Neural cell (in vitro differentiated cells): ENCODE results near the gene IGF1. TPM values are rescaled to one million over a fixed set of nuclear protein-coding genes. Genes with fewer than 3 reads are reported as not detected.

Experiments used
- H2AFZ ChIP-seq: fragments of 200-600, 300-800 bp; sonication (generic), shearing (Covaris generic); 2 replicates; pipeline ENCODE4 v1.6.0; 2014; ENCODE audit warnings: low read depth, mild to moderate bottlenecking, antibody characterized with exemption, low read length, moderate library complexity
- H3F3A ChIP-seq: fragments of 200-600 bp; shearing (Covaris generic); 2 replicates; pipeline ENCODE4 v1.6.1; 2016; ENCODE audit warnings: mild to moderate bottlenecking, moderate library complexity, mixed read lengths, antibody characterized with exemption, low read length; ENCODE audit not compliant: insufficient read depth, poor library complexity, severe bottlenecking
- H3K27ac ChIP-seq: fragments of 200-600, 300-800 bp; sonication (generic), shearing (Covaris generic); 2 replicates; pipeline ENCODE4 v1.5.1; 2014; ENCODE audit warnings: mild to moderate bottlenecking, low read length, moderate library complexity
- H3K27me3 ChIP-seq: fragments of 300-800, 200-600 bp; sonication (generic), shearing (Covaris generic); 2 replicates; pipeline ENCODE4 v1.6.0; 2014; ENCODE audit warnings: mild to moderate bottlenecking, low read depth, low read length, moderate library complexity; ENCODE audit not compliant: insufficient read depth
- H3K36me3 ChIP-seq: fragments of 300-800, 200-600 bp; sonication (generic), shearing (Covaris generic); 2 replicates; pipeline ENCODE4 v1.5.1; 2014; ENCODE audit warnings: mild to moderate bottlenecking, antibody characterized with exemption, low read length, moderate library complexity; ENCODE audit not compliant: insufficient read depth
- H3K4me2 ChIP-seq: fragments of 300-800, 200-600 bp; sonication (generic), shearing (Covaris generic); 2 replicates; pipeline ENCODE4 v1.6.0; 2014; ENCODE audit warnings: mild to moderate bottlenecking, low read length
- H3K4me3 ChIP-seq: fragments of 300-800, 200-600 bp; sonication (generic), shearing (Covaris generic); 2 replicates; pipeline ENCODE4 v1.5.1; 2014; ENCODE audit warnings: mild to moderate bottlenecking, low read length, moderate library complexity
- H3K79me2 ChIP-seq: fragments of 200-600 bp; shearing (Covaris generic); replicated peaks from 2 replicates; pipeline ENCODE4 v1.6.0; 2014; ENCODE audit warnings: mild to moderate bottlenecking, low read length, moderate library complexity; ENCODE audit not compliant: insufficient read depth
- H3K9ac ChIP-seq: fragments of 300-800, 200-600 bp; sonication (generic), shearing (Covaris generic); 2 replicates; pipeline ENCODE4 v1.6.1; 2016; ENCODE audit warnings: mild to moderate bottlenecking, low read length, mixed read lengths
- H3K9me2 ChIP-seq: fragments of 200-600 bp; shearing (Covaris generic); 2 replicates; pipeline ENCODE4 v1.6.1; 2016; ENCODE audit warnings: mild to moderate bottlenecking, low read length, mixed read lengths; ENCODE audit not compliant: insufficient read depth
- H3K9me3 ChIP-seq: fragments of 200-600, 300-800 bp; sonication (generic), shearing (Covaris generic); 2 replicates; pipeline ENCODE4 v1.6.1; 2016; ENCODE audit warnings: mild to moderate bottlenecking, mixed run types, low read length, moderate library complexity, mixed read lengths
- H4K20me1 ChIP-seq: fragments of 200-600 bp; shearing (Covaris generic); 2 replicates; pipeline ENCODE4 v1.6.1; 2016; ENCODE audit warnings: mild to moderate bottlenecking, mixed run types; ENCODE audit not compliant: insufficient read depth
- EP300 ChIP-seq: fragments of 450-650 bp; conservative IDR thresholded peaks from 2 replicates; pipeline ENCODE4 v1.6.1; 2014; ENCODE audit warnings: antibody characterized with exemption, mild to moderate bottlenecking, moderate library complexity; ENCODE audit not compliant: poor library complexity, severe bottlenecking
- EZH2 ChIP-seq: fragments of 200-600, 300-800 bp; shearing (Covaris generic), sonication (generic); IDR thresholded peaks from 2 replicates; pipeline ENCODE4 v1.6.1; 2014; ENCODE audit warnings: antibody characterized with exemption, low read length, borderline replicate concordance, mild to moderate bottlenecking; ENCODE audit not compliant: insufficient read depth, poor library complexity, severe bottlenecking
- MXI1 ChIP-seq: fragments of 450-650 bp; conservative IDR thresholded peaks from 2 replicates; pipeline ENCODE4 v1.6.1; 2014; ENCODE audit warnings: antibody characterized with exemption, mild to moderate bottlenecking; ENCODE audit not compliant: poor library complexity, severe bottlenecking
- POLR2AphosphoS5 ChIP-seq: IDR thresholded peaks from 2 replicates; pipeline ENCODE4 v1.6.1; 2012
- RAD21 ChIP-seq: fragments of 450-650 bp; conservative IDR thresholded peaks from 2 replicates; pipeline ENCODE4 v1.6.1; 2014; ENCODE audit warnings: antibody characterized with exemption, mild to moderate bottlenecking, moderate library complexity
- SMC3 ChIP-seq: fragments of 450-650 bp; conservative IDR thresholded peaks from 2 replicates; pipeline ENCODE4 v1.6.1; 2014; ENCODE audit warnings: antibody characterized with exemption, mild to moderate bottlenecking, moderate library complexity; ENCODE audit not compliant: poor library complexity
- TAF1 ChIP-seq: IDR thresholded peaks from 2 replicates; pipeline ENCODE4 v1.6.1; 2012; ENCODE audit warnings: low read depth
- polyA plus RNA-seq: library from polyadenylated mRNA; depleted of rRNA; stranded (reverse); fragments of >200 nt; gene quantifications from 2 replicates; pipeline ENCODE4 v1.2.3, GENCODE V29; 2014
- TF ChIP-seq, protein P1 (sequence below): IDR thresholded peaks from 2 replicates; pipeline ENCODE4 v1.6.1; 2012; ENCODE audit warnings: borderline replicate concordance
- TF ChIP-seq, protein P2 (sequence below): fragments of 450-650 bp; IDR thresholded peaks from 2 replicates; pipeline ENCODE4 v1.5.1; 2014; ENCODE audit warnings: antibody characterized with exemption, mild to moderate bottlenecking, moderate library complexity; ENCODE audit not compliant: poor library complexity, severe bottlenecking

IGF1 gene
- polyA plus RNA-seq, 1 donor from 2014 or later: not detected

DNA sequence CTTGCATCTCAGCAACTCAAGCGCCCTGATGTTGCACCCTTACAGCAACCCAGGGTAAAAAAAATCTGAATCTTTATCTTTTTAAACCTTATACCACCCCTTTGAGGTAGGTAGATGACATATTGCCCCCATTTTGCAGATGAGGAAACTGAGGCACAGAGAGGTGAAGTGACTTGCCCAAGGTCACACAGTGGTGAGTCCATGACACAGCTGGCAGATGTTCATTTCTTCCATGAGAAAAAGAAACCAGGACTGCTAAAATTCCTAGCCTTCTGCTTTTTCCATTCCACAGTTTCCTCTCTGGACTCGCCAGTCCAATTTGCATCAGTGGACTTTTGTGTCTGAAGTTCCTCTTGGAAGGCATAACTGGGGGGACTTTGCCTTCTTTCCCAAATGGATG lies 79.3 kb downstream of the IGF1 start:
- no peaks in the 10 kb centered on the region for H3K36me3 ChIP-seq

DNA sequence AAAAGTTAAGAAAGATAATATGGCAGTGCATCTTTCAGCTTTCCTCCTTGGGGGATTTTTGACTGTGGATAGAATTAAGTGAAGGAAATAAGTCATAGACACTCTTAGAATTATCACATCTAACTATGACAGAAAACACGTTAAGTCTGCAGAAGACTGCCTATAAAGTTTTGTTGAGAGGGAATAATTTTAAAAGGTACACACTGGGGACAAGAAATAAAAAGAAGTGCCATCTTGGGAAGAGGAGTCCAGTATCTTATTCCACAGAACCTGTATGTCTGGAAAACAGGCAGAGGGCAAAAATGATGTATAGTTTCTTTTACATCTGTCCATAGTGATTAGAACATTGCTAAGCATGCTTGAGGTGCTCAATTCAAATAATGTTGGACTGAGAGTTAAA lies 80.7 kb downstream of the IGF1 start:
- no peak overlapping the region for H2AFZ ChIP-seq
- no peaks in the 10 kb centered on the region for H3K9me2 ChIP-seq
- no peaks in the 10 kb centered on the region for H4K20me1 ChIP-seq
- H3K4me3 ChIP-seq: no peak overlapping the region
- TF ChIP-seq TAF1 (no peak), EP300 (no peak), MXI1 (no peak), SMC3 (no peak)
- H3K27me3 ChIP-seq: no peaks in the 10 kb centered on the region
- no peak overlapping the region for H3K9ac ChIP-seq
- H3K9me3 ChIP-seq: no peaks in the 10 kb centered on the region
- H3K4me2 ChIP-seq: no peak overlapping the region
- H3F3A ChIP-seq: no peaks in the 10 kb centered on the region
- no peaks in the 10 kb centered on the region for H3K36me3 ChIP-seq
- H3K79me2 ChIP-seq: no peaks in the 10 kb centered on the region
- H3K27ac ChIP-seq: no peak overlapping the region

More for the DNA sequence above, 79.3 kb downstream of the IGF1 start:
- Histone ChIP-seq H3F3A (no peaks in the 10 kb centered on the region), H4K20me1 (no peaks in the 10 kb centered on the region), H3K4me2 (no peak overlapping the region), H3K9ac (no peak overlapping the region), H3K27ac (no peak overlapping the region), H3K27me3 (no peaks in the 10 kb centered on the region), H3K9me2 (no peaks in the 10 kb centered on the region), H3K9me3 (no peaks in the 10 kb centered on the region), H3K79me2 (no peaks in the 10 kb centered on the region), H3K4me3 (no peak overlapping the region), H2AFZ (no peak overlapping the region)
- TF ChIP-seq, protein P1, sequence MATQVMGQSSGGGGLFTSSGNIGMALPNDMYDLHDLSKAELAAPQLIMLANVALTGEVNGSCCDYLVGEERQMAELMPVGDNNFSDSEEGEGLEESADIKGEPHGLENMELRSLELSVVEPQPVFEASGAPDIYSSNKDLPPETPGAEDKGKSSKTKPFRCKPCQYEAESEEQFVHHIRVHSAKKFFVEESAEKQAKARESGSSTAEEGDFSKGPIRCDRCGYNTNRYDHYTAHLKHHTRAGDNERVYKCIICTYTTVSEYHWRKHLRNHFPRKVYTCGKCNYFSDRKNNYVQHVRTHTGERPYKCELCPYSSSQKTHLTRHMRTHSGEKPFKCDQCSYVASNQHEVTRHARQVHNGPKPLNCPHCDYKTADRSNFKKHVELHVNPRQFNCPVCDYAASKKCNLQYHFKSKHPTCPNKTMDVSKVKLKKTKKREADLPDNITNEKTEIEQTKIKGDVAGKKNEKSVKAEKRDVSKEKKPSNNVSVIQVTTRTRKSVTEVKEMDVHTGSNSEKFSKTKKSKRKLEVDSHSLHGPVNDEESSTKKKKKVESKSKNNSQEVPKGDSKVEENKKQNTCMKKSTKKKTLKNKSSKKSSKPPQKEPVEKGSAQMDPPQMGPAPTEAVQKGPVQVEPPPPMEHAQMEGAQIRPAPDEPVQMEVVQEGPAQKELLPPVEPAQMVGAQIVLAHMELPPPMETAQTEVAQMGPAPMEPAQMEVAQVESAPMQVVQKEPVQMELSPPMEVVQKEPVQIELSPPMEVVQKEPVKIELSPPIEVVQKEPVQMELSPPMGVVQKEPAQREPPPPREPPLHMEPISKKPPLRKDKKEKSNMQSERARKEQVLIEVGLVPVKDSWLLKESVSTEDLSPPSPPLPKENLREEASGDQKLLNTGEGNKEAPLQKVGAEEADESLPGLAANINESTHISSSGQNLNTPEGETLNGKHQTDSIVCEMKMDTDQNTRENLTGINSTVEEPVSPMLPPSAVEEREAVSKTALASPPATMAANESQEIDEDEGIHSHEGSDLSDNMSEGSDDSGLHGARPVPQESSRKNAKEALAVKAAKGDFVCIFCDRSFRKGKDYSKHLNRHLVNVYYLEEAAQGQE: no peak
- TF ChIP-seq RAD21 (no peak), SMC3 (no peak), POLR2AphosphoS5 (no peak), EZH2 (no peak), MXI1 (no peak), TAF1 (no peak), EP300 (no peak)
- TF ChIP-seq, protein P2, sequence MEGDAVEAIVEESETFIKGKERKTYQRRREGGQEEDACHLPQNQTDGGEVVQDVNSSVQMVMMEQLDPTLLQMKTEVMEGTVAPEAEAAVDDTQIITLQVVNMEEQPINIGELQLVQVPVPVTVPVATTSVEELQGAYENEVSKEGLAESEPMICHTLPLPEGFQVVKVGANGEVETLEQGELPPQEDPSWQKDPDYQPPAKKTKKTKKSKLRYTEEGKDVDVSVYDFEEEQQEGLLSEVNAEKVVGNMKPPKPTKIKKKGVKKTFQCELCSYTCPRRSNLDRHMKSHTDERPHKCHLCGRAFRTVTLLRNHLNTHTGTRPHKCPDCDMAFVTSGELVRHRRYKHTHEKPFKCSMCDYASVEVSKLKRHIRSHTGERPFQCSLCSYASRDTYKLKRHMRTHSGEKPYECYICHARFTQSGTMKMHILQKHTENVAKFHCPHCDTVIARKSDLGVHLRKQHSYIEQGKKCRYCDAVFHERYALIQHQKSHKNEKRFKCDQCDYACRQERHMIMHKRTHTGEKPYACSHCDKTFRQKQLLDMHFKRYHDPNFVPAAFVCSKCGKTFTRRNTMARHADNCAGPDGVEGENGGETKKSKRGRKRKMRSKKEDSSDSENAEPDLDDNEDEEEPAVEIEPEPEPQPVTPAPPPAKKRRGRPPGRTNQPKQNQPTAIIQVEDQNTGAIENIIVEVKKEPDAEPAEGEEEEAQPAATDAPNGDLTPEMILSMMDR: no peak

DNA sequence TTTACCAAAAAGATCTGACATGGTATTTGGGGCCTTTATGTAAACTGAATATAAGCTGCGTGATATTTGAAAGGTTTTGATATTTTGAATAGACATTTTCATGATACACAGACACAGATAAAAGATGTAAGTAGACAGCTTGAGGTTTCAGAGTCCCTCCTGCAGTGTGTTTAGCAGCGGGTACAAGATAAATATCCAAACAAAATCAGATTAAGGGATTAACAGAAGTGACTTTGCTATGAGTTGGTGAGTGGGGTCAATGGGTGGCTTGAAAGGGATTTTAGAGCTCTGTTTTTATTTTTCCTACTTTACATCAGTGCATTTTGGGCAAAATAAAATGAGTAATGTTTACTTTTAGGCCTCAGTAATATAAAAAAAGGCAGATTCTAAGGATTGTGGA lies 84.1 kb downstream of the IGF1 start:
- H3K9ac ChIP-seq: no peak overlapping the region
- no peak overlapping the region for H3K4me2 ChIP-seq
- no peaks in the 10 kb centered on the region for H3F3A ChIP-seq
- H3K36me3 ChIP-seq: no peaks in the 10 kb centered on the region
- H3K9me2 ChIP-seq: no peaks in the 10 kb centered on the region
- TF ChIP-seq, protein P1: no peak
- TF ChIP-seq TAF1 (no peak), SMC3 (no peak), EP300 (no peak), POLR2AphosphoS5 (no peak), EZH2 (no peak), RAD21 (no peak), MXI1 (no peak)
- TF ChIP-seq, protein P2: no peak
- no peaks in the 10 kb centered on the region for H3K79me2 ChIP-seq
- H4K20me1 ChIP-seq: no peaks in the 10 kb centered on the region
- no peaks in the 10 kb centered on the region for H3K27me3 ChIP-seq
- H2AFZ ChIP-seq: no peak overlapping the region
- H3K9me3 ChIP-seq: no peaks in the 10 kb centered on the region
- H3K4me3 ChIP-seq: no peak overlapping the region
- H3K27ac ChIP-seq: no peak overlapping the region
